NB4 (cell line): ENCODE measurements around the gene UBE2F.
"Not testable (repeated sequence)": the region's sequence is repeated elsewhere in the genome, so short reads cannot be mapped to it uniquely, and the experiment has no call there.

Experiments used
- DNase-seq: peaks from one replicate; pipeline ENCODE4 v3.0.0; 2010; ENCODE audit warnings: low read depth
- H3K4me3 ChIP-seq: one replicate; pipeline ENCODE4 v1.5.1; 2011; ENCODE audit warnings: mild to moderate bottlenecking, low read depth, low read length, moderate library complexity
- CTCF ChIP-seq: IDR thresholded peaks from one replicate; pipeline ENCODE4 v1.5.1; 2012; ENCODE audit warnings: low read depth, low read length
- MYC ChIP-seq: IDR thresholded peaks from 2 replicates; pipeline ENCODE4 v1.6.1; 2011; ENCODE audit warnings: low read depth, low read length
- POLR2A ChIP-seq: IDR thresholded peaks from 2 replicates; pipeline ENCODE4 v1.6.1; 2011; ENCODE audit warnings: mild to moderate bottlenecking; ENCODE audit not compliant: insufficient read length; ENCODE audit errors: extremely low read depth
- TF ChIP-seq, protein P1 (sequence below): IDR thresholded peaks from 2 replicates; pipeline ENCODE4 v1.6.1; 2011; ENCODE audit warnings: low read depth, low read length

Gene UBE2F

DNA sequence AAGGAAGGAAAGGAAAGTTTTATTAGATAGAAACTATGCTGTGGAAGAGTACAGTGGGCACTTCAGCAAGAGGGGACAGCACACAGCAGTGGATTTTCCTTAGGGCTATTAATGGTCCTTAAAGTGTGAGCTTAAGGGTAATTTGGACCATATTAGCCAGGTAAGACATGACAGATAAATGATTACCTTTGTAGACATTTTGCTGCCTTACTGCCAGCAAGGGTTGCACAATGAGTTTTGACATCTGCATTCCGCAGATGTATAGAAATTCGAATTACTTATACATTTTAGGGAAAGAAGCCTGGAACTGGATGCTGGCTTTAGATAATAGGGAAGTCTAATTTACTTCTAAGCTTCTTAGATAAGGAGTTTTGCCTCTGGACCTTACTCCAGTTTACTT is 14.0 kb upstream of the UBE2F start:
- TF ChIP-seq POLR2A (no peak), CTCF (no peak), MYC (no peak)
- TF ChIP-seq, protein P1, sequence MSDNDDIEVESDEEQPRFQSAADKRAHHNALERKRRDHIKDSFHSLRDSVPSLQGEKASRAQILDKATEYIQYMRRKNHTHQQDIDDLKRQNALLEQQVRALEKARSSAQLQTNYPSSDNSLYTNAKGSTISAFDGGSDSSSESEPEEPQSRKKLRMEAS, result no peak
- no peak overlapping the region for H3K4me3 ChIP-seq
- no peak for DNase-seq

GRCh38 chr2:237955640-237956401 is 11.0 kb upstream of the UBE2F start:
- TF ChIP-seq POLR2A (no peak), CTCF (no peak), MYC (no peak)
- TF ChIP-seq, protein P1, result no peak
- DNase-seq, result no peak
- H3K4me3 ChIP-seq, result no peak overlapping the region

DNA sequence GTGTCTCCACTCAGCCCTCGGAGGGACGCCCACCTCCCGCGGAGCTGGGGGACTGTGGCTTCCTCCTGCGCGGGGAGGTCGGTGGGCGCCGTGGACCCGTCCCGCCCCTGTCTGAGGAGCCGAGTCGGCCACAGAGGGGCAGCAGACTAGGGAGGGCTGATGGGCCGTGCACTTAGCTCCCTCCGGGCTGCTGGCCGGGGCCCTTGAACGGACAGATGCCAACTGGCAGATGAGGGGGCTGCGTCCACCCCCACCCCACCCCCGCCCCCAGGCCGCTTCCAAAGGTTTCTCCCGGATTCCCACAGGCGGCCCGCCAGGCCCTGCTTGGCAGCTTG is 10.4 kb upstream of the UBE2F start:
- TF ChIP-seq CTCF, result no peak
- TF ChIP-seq POLR2A, result no peak
- TF ChIP-seq MYC, result no peak
- TF ChIP-seq, protein P1, result no peak
- no peak for DNase-seq
- H3K4me3 ChIP-seq, result no peak overlapping the region

- TF ChIP-seq, protein P1, result no peak
- TF ChIP-seq CTCF, result no peak
- no peak for TF ChIP-seq POLR2A
- TF ChIP-seq MYC, result no peak
- H3K4me3 ChIP-seq, result no peak overlapping the region
- DNase-seq, result no peak
These were observed 5.2 kb upstream of the UBE2F start for GRCh38 chr2:237961637-237962036.

- no peak for DNase-seq
- TF ChIP-seq POLR2A, result no peak
- TF ChIP-seq CTCF, result no peak
- TF ChIP-seq, protein P1, result no peak
- TF ChIP-seq MYC, result no peak
- no peak overlapping the region for H3K4me3 ChIP-seq
These were observed 4.3 kb upstream of the UBE2F start for GRCh38 chr2:237962432-237963084.

DNA sequence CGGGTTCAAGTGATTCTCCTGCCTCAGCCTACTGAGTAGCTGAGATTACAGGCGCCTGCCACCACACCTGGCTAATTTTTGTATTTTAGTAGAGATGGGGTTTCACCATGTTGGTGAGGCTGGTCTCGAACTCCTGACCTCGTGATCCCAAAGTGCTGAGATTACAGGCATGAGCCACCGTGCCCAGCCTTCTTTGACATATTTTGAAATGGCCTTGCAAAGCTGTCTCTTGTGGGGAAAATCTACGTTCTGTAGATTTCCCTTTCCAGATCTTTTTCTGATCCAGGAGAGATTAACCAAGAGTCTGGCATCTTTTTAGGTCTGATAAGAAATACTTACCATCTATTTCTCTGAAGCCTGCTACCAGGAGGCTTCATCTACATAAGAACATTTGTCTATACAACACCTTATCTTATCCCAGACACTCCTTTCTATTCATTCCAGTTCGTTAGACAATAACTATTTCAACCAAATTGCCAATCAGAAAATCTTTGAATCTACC is 3.3 kb upstream of the UBE2F start:
- not testable (repeated sequence) for DNase-seq, H3K4me3 ChIP-seq
